Epithelial cell of esophagus (primary cell): ENCODE measurements around the gene TRIM71.
"Not testable (repeated sequence)": the region's sequence is repeated elsewhere in the genome, so short reads cannot be mapped to it uniquely, and the experiment has no call there.

ENCODE experiments used
- DNase-seq: peaks from one replicate; pipeline ENCODE4 v3.0.0; 2010; ENCODE audit warnings: low read depth
- H3K4me3 ChIP-seq: 2 replicates; pipeline ENCODE4 v1.5.1; 2011; ENCODE audit warnings: mild to moderate bottlenecking, low read length, control low read depth
- TF ChIP-seq, protein P1 (sequence below): IDR thresholded peaks from 2 replicates; pipeline ENCODE4 v1.5.1; 2011; ENCODE audit warnings: low read depth, mild to moderate bottlenecking, low read length, control low read depth, inconsistent platforms; ENCODE audit not compliant: insufficient read depth; ENCODE audit errors: missing control alignments

The TRIM71 gene

DNA sequence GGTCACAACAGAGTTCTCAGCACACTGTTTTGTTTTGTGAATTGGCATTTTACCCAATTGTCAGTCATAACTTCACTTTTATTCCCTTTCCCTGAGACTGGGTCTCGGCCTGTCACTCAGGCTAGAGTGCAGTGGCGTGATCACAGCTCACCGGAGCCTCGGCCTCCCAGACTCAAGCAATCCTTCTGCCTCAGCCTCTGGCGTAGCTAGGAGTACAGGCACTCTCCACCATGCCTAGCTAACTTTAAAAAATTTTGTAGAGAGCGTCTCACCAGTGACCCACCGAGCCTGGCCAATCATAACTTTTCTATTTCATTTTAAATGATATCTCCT, 26.5 kb downstream of the TRIM71 start:
- TF ChIP-seq, protein P1, sequence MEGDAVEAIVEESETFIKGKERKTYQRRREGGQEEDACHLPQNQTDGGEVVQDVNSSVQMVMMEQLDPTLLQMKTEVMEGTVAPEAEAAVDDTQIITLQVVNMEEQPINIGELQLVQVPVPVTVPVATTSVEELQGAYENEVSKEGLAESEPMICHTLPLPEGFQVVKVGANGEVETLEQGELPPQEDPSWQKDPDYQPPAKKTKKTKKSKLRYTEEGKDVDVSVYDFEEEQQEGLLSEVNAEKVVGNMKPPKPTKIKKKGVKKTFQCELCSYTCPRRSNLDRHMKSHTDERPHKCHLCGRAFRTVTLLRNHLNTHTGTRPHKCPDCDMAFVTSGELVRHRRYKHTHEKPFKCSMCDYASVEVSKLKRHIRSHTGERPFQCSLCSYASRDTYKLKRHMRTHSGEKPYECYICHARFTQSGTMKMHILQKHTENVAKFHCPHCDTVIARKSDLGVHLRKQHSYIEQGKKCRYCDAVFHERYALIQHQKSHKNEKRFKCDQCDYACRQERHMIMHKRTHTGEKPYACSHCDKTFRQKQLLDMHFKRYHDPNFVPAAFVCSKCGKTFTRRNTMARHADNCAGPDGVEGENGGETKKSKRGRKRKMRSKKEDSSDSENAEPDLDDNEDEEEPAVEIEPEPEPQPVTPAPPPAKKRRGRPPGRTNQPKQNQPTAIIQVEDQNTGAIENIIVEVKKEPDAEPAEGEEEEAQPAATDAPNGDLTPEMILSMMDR, result no peak
- no peak for DNase-seq

DNA sequence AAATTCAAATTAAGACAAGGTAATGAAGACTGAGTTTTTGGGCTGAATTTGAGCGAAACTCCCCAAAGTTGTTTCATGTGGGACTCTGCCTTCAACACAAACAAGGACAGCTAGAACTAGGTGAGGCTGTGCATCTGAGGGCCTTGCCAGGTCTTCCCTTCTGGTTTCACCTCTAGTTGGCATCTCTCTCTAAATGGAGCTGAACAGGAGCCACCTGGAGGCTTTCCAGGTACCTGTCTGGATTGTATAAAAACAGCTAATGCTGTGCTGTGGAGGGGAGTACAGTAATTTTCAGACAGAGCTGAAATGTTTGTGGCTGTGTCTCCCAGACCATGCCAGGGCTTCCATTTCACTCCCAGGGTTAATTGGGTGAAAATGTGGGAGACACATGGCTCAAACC, 27.1 kb downstream of the TRIM71 start:
- H3K4me3 ChIP-seq, result no peak overlapping the region
- no peak for DNase-seq
- TF ChIP-seq, protein P1, result no peak

More for the DNA sequence above, 26.5 kb downstream of the TRIM71 start:
- no peak overlapping the region for H3K4me3 ChIP-seq

DNA sequence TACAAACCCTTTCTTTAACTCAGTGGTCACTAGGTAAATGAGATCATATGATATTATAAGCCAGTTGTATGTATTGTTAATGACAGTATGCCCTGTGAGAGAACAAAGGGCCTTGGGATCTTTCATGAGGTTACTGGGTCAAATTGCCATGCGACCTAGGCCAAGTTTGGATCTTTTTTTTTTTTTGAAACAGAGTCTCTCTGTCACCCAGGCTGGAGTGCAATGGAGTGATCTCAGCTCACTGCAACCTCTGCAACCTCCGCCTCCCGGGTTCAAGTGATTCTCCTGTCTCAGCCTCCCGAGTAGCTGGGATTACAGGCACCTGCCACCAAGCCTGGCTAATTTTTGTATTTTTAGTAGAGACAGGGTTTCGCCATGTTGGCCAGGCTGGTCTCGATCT, 27.7 kb downstream of the TRIM71 start:
- H3K4me3 ChIP-seq, DNase-seq: not testable (repeated sequence)

DNA sequence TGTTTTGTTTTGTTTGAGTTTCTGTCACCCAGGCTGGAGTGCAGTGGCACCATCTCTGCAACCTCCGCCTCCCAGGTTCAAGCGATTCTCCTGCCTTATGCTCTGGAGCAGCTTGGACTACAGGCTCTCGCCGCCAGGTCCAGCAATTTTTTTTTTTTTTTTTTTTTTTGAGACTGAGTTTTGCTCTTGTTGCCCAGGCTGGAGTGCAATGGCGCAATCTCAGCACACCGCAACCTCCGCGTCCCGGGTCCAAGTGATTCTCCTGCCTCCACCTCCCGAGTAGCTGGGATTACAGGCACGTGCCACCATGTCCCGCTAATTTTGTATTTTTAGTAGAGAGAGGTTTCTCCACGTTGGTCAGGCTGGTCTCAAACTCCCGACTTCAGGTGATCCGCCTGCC, 29.2 kb downstream of the TRIM71 start:
- H3K4me3 ChIP-seq, DNase-seq: not testable (repeated sequence)

DNA sequence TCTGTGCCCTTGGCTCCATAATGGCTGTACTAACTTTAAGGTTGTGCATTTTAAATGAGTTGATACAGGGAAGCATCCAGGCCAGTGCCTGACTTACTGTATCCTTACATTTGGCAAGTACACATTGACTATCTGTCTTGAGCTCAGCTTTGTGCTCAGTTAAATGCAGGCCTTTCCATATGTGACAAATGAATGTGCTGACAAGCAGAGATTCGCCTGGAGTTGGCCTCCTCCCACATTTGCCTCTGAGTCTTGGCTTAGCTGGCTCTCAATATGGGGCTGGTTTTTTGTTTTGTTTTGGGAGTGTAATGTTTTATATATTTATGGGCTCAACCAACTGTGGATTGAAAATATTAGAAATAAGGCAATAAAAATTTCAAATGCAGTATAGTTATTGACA, 29.7 kb downstream of the TRIM71 start:
- H3K4me3 ChIP-seq, result no peak overlapping the region
- no peak for DNase-seq
- TF ChIP-seq, protein P1, result no peak

DNA sequence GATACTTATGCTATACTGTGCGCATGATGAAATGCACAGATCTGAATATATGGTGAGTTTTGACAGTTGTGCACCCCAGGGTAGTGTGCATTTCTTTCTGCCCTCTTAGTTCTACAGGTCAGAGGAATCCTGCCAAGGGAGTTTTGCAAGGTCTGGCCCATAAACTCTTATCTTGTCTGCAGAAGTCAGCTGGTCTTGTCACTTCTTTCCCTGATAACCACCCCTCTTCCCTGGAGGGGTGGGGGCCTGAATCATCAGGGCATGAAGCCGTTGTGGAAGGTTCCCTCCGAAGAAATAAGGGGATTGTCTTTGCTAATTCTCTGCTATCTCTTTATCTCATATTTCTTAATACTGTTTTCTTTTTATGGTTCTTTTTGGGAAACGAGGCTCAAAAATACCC, 30.4 kb downstream of the TRIM71 start:
- H3K4me3 ChIP-seq, result no peak overlapping the region
- no peak for DNase-seq
- TF ChIP-seq, protein P1, result no peak

DNA sequence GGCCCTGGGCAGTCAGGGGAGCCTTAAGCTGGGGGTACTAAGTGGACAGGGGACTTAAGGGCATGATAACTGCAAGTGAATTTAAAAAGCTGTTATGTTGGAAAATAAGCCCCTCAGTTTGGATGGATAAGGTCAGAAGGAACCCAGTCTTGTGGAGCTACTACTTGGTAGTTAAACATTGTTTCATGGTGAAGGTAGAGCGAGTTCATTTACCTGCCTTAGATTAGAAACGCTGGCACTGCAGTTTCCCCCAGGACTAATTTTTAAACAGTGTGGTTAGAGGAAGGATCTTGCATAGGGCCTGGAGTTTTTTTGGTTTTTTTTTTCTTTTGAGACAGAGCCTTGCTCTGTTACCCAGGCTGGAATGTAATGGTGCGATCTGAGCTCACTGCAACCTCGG, 31.2 kb downstream of the TRIM71 start:
- TF ChIP-seq, protein P1, result no peak
- H3K4me3 ChIP-seq, result no peak overlapping the region
- no peak for DNase-seq

DNA sequence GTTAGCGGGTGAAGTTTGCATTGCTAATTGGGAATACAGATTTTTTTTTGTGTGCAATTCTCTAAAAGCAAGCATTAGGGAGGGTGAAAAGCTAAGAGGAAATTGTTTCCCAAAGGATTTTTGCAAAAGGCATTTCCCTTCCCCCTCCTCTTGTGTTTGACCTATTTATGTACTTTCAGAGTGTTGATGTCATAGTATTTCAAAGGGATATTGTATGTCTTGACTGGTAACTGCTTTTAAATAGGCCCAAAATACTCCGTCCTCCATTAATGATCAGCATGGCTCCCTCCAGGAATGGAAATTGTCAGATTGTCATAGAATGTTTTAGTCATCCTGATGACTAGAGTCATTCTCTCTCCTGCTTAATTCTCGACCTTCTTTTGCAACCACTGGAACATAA, 32.4 kb downstream of the TRIM71 start:
- TF ChIP-seq, protein P1, result no peak
- DNase-seq, result no peak
- no peak overlapping the region for H3K4me3 ChIP-seq
